Keratinocyte (primary cell): Measurements from ENCODE around the gene VWA5A.

Source experiments
- CTCF ChIP-seq, 3 experiments: IDR thresholded peaks in 1 of 3; conservative IDR thresholded peaks in 1 of 3; optimal IDR thresholded peaks in 1 of 3; 2 replicates in 2 of 3; 3 replicates in 1 of 3; pipeline versions ENCODE3 to v1.5.1; 2011; ENCODE audit warnings: low read length in 3 of 3, mild to moderate bottlenecking in 3 of 3, moderate library complexity in 2 of 3, control low read depth in 1 of 3, inconsistent platforms in 1 of 3; ENCODE audit not compliant: insufficient read depth in 2 of 3; ENCODE audit errors: extremely low read depth in 1 of 3
- EZH2 ChIP-seq: IDR thresholded peaks from one replicate; pipeline ENCODE4 v1.6.1; 2012; ENCODE audit warnings: inconsistent platforms, mild to moderate bottlenecking, low read length, moderate library complexity

DNA sequence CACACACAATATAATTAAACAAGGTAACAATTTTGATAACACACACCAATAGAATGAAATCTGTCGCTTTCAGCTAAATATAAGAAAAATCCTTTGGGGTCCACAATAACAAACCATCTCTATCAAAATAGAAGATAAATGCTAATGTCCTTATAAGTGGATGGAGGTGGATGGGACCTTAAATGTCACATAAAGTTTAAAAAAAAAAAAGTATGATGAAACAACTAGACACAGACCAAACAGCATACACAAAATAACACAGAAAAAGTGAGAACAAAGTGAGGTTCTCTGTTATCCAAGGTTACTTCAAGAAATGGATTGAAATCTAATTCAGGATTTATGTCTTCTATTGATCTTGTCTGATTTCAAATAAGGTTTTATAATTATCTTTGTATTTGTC is 57.3 kb downstream of the VWA5A start:
- TF ChIP-seq CTCF (optimal IDR thresholded peaks at IDR 0.05 in 1 of 3, IDR thresholded peaks at IDR 0.05 in 1 of 3, conservative IDR thresholded peaks at IDR 0.05 in 1 of 3; ENCODE audit: extremely low read depth in 1 of 3, insufficient read depth in 2 of 3, low read length in 3 of 3), result no peak
- no peak for TF ChIP-seq EZH2
